ENCODE measurements around the gene PLA2G2C. TPM values are rescaled to one million over a fixed set of nuclear protein-coding genes. Genes with fewer than 3 reads are reported as not detected.

Gene PLA2G2C
- total and polyA plus RNA-seq, 2 of the 8 experiments (the other 6 are each of a cell fraction or from before 2014, with no cell fraction given): not detected

- TF ChIP-seq EP300 (IDR thresholded peaks at IDR 0.05; ENCODE audit: borderline replicate concordance in 1 of 2, low read depth in 2 of 2, low read length in 2 of 2): no peak
- no peak for TF ChIP-seq CREB1 (IDR thresholded peaks at IDR 0.05)
- no peak for TF ChIP-seq USF2 (IDR thresholded peaks at IDR 0.05; ENCODE audit: low read length)
- no peak for TF ChIP-seq E2F6 (IDR thresholded peaks at IDR 0.05)
- no peak for TF ChIP-seq ZNF274 (IDR thresholded peaks at IDR 0.05; ENCODE audit: borderline replicate concordance, extremely low read depth, low read length)
Observed at GRCh38 chr1:20166051-20166450, 20.3 kb downstream of the PLA2G2C start (continued).

Measured in H1 (cell line).